HS-5 (cell line): ENCODE measurements around the gene NKAP.
"Not testable (repeated sequence)": the region's sequence is repeated elsewhere in the genome, so short reads cannot be mapped to it uniquely, and the experiment has no call there.

Experiments used
- DNase-seq: peaks from one replicate; pipeline ENCODE4 v3.0.0-alpha.2; 2012; ENCODE audit warnings: low read depth

The NKAP gene

GRCh38 chrX:119935215-119935874 is 8.2 kb downstream of the NKAP start:
- no peak for DNase-seq

- DNase-seq, result not testable (repeated sequence)
These were observed 21.2 kb downstream of the NKAP start for GRCh38 chrX:119922391-119922790.

- DNase-seq, result no peak
These were observed 23.5 kb downstream of the NKAP start for GRCh38 chrX:119919835-119920585.

GRCh38 chrX:119917877-119918276 is 25.7 kb downstream of the NKAP start:
- DNase-seq, result no peak

GRCh38 chrX:119916310-119916709 is 27.2 kb downstream of the NKAP start:
- no peak for DNase-seq

- no peak for DNase-seq
These were observed 42.6 kb downstream of the NKAP start for GRCh38 chrX:119900976-119901375.

- no peak for DNase-seq
These were observed 44.4 kb downstream of the NKAP start for GRCh38 chrX:119899125-119899524.

- DNase-seq, result no peak
These were observed 47.7 kb downstream of the NKAP start, which contains the start of gene AKAP14 for GRCh38 chrX:119895843-119896326. Gene AKAP14 (plus strand): TSS chrX:119895893. CDS start chrX:119903224, 7,331 bp downstream.

GRCh38 chrX:119891961-119892692 is 51.4 kb downstream of the NKAP start:
- DNase-seq, result not testable (repeated sequence)

- not testable (repeated sequence) for DNase-seq
These were observed 52.9 kb downstream of the NKAP start for GRCh38 chrX:119890626-119891025.

- no peak for DNase-seq
These were observed 55.7 kb downstream of the NKAP start for GRCh38 chrX:119887721-119888425.

- DNase-seq, result no peak
These were observed 57.8 kb downstream of the NKAP start for GRCh38 chrX:119885554-119886428.

GRCh38 chrX:119880552-119881437 is 62.8 kb downstream of the NKAP start:
- DNase-seq, result no peak

GRCh38 chrX:119880076-119880475 is 63.5 kb downstream of the NKAP start:
- no peak for DNase-seq

GRCh38 chrX:119878740-119879139 is 64.8 kb downstream of the NKAP start:
- no peak for DNase-seq

GRCh38 chrX:119871599-119872395 is 71.8 kb downstream of the NKAP start, which contains the start of the genes NDUFA1 and RNF113A:
Gene NDUFA1 (plus strand): TSS chrX:119871832. CDS start chrX:119871912, 80 bp downstream.
Gene RNF113A (minus strand): TSS chrX:119871733. CDS start chrX:119871613, 120 bp downstream.
- DNase-seq, result peak; percentile 49

GRCh38 chrX:119871245-119871598 is 72.3 kb downstream of the NKAP start:
- no peak for DNase-seq
